Kasumi-1 (cell line): Measurements from ENCODE around the gene CRELD2.

Experiments used
- DNase-seq, 2 experiments: peaks; one replicate each; lab custom pipeline; 2025; lab: John Stamatoyannopoulos, UW

The CRELD2 gene

GRCh38 chr22:49887064-49887451 lies 31.4 kb upstream of the CRELD2 start:
- no peak for DNase-seq

- DNase-seq = no peak
These were observed 30.7 kb upstream of the CRELD2 start for GRCh38 chr22:49887702-49888101.

- DNase-seq = no peak
These were observed 29.4 kb upstream of the CRELD2 start for GRCh38 chr22:49889071-49889470.

GRCh38 chr22:49892226-49892899 lies 26.1 kb upstream of the CRELD2 start:
- no peak for DNase-seq

GRCh38 chr22:49893025-49893424 lies 25.4 kb upstream of the CRELD2 start:
- no peak for DNase-seq

GRCh38 chr22:49894322-49895054 lies 23.9 kb upstream of the CRELD2 start:
- no peak for DNase-seq

- no peak for DNase-seq
These were observed 22.2 kb upstream of the CRELD2 start for GRCh38 chr22:49896201-49896600.

- no peak for DNase-seq
These were observed 21.3 kb upstream of the CRELD2 start for GRCh38 chr22:49897015-49897684.

GRCh38 chr22:49899530-49899929 lies 18.9 kb upstream of the CRELD2 start:
- no peak for DNase-seq

- no peak for DNase-seq
These were observed 17.8 kb upstream of the CRELD2 start for GRCh38 chr22:49900441-49901230.

GRCh38 chr22:49901457-49901856 lies 17.0 kb upstream of the CRELD2 start:
- DNase-seq = no peak

- no peak for DNase-seq
These were observed 15.0 kb upstream of the CRELD2 start for GRCh38 chr22:49903322-49904039.

GRCh38 chr22:49904040-49904369 lies 14.4 kb upstream of the CRELD2 start:
- no peak for DNase-seq

GRCh38 chr22:49905465-49905864 lies 13.0 kb upstream of the CRELD2 start:
- no peak for DNase-seq

GRCh38 chr22:49906071-49906798 lies 12.2 kb upstream of the CRELD2 start:
- no peak for DNase-seq

GRCh38 chr22:49906799-49907290 lies 11.6 kb upstream of the CRELD2 start:
- DNase-seq = no peak

GRCh38 chr22:49907807-49908206 lies 10.6 kb upstream of the CRELD2 start:
- DNase-seq = no peak

- DNase-seq = no peak
These were observed 8.8 kb upstream of the CRELD2 start for GRCh38 chr22:49909476-49910205.

- no peak for DNase-seq
These were observed 7.9 kb upstream of the CRELD2 start for GRCh38 chr22:49910229-49911155.
